Measurements from ENCODE around the gene LMTK2. TPM values are rescaled to one million over a fixed set of nuclear protein-coding genes. Genes with fewer than 3 reads are reported as not detected.

Gene LMTK2
- total RNA-seq, 1 donor from 2014 or later: 15.4 TPM

DNA sequence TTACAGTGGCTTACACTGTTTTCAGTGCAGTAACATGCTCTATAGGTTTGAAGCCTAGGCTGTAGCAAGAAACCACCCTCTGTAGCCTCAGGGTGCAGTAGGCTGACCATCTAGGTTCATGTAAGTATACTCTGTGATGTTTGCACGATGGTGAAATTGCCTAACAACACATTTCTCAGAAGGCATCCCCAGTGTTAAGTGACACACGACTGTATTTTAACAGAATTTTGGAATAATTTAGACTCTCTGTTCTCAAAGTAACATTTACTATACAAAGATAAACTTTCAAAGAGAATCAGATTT is 60.0 kb downstream of the LMTK2 start:
- no peaks in the 10 kb centered on the region for H3K27me3 Mint-ChIP-seq (ENCODE audit: unreplicated experiment)

DNA sequence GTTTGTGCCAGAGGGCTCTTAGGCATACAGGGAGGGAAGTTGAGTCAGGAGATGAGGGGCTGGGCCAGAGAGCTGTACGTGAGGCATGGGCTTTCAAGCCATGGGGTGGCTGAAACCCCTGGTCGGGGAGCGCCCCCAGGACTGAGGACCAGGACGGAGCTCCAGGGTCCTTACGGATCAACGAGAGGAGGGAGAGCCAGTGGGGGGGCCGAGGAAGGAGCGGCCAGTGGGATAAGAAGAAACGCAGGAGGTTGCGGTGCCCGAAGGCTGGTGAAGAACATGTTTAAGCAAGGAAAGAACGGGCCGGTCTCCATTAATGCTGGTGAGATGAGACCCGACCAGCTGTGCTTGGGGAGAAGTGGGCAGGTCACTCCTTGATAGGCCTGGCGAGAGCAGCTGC is 61.0 kb downstream of the LMTK2 start:
- Mint-ChIP-seq H3K4me3 (ENCODE audit: unreplicated experiment) (no peak overlapping the region), H3K27me3 (ENCODE audit: unreplicated experiment) (no peaks in the 10 kb centered on the region), H3K36me3 (ENCODE audit: unreplicated experiment) (peaks cover 6% of the 10 kb centered on the region), H3K4me1 (ENCODE audit: unreplicated experiment) (peaks cover 1% of the 10 kb centered on the region), H3K9me3 (ENCODE audit: unreplicated experiment) (no peaks in the 10 kb centered on the region), H3K27ac (ENCODE audit: unreplicated experiment) (no peak overlapping the region)
- no peak for DNase-seq (ENCODE audit: extremely low spot score, unreplicated experiment)
- TF ChIP-seq CTCF (IDR thresholded peaks at IDR 0.05): no peak

More for the DNA sequence above, 60.0 kb downstream of the LMTK2 start:
- no peak for TF ChIP-seq CTCF (IDR thresholded peaks at IDR 0.05)
- H3K4me1 Mint-ChIP-seq (ENCODE audit: unreplicated experiment): peaks cover 1% of the 10 kb centered on the region
- peaks cover 3% of the 10 kb centered on the region for H3K36me3 Mint-ChIP-seq (ENCODE audit: unreplicated experiment)
- H3K4me3 Mint-ChIP-seq (ENCODE audit: unreplicated experiment): no peak overlapping the region
- no peak for DNase-seq (ENCODE audit: extremely low spot score, unreplicated experiment)
- no peak overlapping the region for H3K27ac Mint-ChIP-seq (ENCODE audit: unreplicated experiment)
- no peaks in the 10 kb centered on the region for H3K9me3 Mint-ChIP-seq (ENCODE audit: unreplicated experiment)

DNA sequence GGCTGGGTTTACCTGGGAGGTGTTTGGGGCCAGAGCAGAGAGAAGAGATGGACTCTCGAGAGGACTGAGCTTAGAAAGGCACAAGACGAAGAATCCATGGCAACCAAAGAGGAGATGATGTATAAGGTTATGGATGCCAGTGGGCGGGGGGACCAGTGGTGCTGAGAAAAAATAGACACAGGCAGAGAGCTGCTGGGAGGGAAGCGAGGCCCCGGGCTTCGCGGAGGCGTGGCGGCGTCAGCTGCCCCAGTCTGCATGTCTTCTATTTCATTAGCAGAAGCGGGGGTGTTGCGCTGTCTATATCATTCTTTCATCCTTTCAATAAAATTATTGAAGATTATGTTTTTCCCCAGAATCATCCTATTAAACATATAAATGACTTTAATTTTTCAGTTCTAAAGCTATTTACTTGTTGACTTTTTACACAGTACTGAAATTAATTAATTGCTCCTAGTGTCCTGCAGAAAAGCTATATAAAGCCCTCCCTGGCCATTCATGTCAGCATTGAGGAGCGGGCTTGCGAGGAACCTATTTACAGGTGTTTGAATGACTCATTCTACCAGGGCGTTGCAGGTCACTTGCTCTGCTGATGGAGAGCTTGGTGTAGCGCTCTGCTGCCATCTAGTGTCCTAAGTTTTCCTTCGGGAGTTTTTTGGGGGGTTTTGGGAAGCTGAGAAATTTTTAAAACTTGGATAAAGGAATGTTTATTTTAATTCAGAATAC is 61.7 kb downstream of the LMTK2 start:
- H3K36me3 Mint-ChIP-seq (ENCODE audit: unreplicated experiment): peaks cover 6% of the 10 kb centered on the region
- peak; percentile 90 for TF ChIP-seq CTCF (IDR thresholded peaks at IDR 0.05)
- no peak for DNase-seq (ENCODE audit: extremely low spot score, unreplicated experiment)
- no peaks in the 10 kb centered on the region for H3K9me3 Mint-ChIP-seq (ENCODE audit: unreplicated experiment)
- H3K4me3 Mint-ChIP-seq (ENCODE audit: unreplicated experiment): no peak overlapping the region
- no peaks in the 10 kb centered on the region for H3K27me3 Mint-ChIP-seq (ENCODE audit: unreplicated experiment)
- no peak overlapping the region for H3K27ac Mint-ChIP-seq (ENCODE audit: unreplicated experiment)
- H3K4me1 Mint-ChIP-seq (ENCODE audit: unreplicated experiment): peaks cover 1% of the 10 kb centered on the region

DNA sequence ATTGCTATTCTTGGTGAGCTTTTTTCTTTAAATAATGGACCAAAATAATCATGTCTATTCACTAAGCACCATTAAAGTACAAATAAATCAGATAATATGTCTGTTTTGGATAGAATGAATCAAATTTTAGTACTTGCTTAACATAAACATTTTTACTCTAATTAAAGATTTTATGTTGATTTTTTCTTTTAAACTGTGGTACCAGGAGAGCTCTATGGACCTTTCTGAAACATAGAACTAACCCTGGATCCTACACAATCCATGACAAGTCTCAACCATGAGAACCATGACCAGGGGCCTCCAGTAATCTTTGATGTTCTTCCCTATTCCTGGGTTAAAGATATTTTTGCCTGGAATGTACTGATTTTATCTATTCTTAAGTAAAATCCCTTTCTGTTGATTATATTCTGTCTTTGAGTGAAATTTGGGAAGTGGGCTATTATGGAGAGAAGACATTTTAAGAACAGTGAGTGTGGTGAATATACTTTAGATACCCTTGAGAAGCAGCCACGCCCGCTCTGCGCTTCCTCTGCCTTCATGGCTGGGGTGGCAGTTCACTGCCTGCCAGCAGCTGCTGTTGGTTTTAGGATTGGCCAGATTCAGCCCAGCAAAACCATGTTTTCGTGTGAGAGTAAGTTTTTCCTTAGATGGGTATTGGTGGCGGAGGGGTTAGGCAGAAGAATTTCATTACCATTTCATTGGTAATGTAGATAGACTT is 62.4 kb downstream of the LMTK2 start:
- peaks cover 1% of the 10 kb centered on the region for H3K4me1 Mint-ChIP-seq (ENCODE audit: unreplicated experiment)
- no peaks in the 10 kb centered on the region for H3K9me3 Mint-ChIP-seq (ENCODE audit: unreplicated experiment)
- TF ChIP-seq CTCF (IDR thresholded peaks at IDR 0.05): no peak
- no peaks in the 10 kb centered on the region for H3K27me3 Mint-ChIP-seq (ENCODE audit: unreplicated experiment)
- no peak overlapping the region for H3K4me3 Mint-ChIP-seq (ENCODE audit: unreplicated experiment)
- DNase-seq (ENCODE audit: extremely low spot score, unreplicated experiment): no peak
- H3K27ac Mint-ChIP-seq (ENCODE audit: unreplicated experiment): no peak overlapping the region
- H3K36me3 Mint-ChIP-seq (ENCODE audit: unreplicated experiment): peaks cover 6% of the 10 kb centered on the region

GRCh38 chr7:98170966-98171365 is 64.3 kb downstream of the LMTK2 start:
- TF ChIP-seq CTCF (IDR thresholded peaks at IDR 0.05): no peak
- no peak for DNase-seq (ENCODE audit: extremely low spot score, unreplicated experiment)
- peaks cover 11% of the 10 kb centered on the region for H3K36me3 Mint-ChIP-seq (ENCODE audit: unreplicated experiment)
- no peaks in the 10 kb centered on the region for H3K27me3 Mint-ChIP-seq (ENCODE audit: unreplicated experiment)
- no peaks in the 10 kb centered on the region for H3K9me3 Mint-ChIP-seq (ENCODE audit: unreplicated experiment)
- no peak overlapping the region for H3K4me3 Mint-ChIP-seq (ENCODE audit: unreplicated experiment)
- no peak overlapping the region for H3K27ac Mint-ChIP-seq (ENCODE audit: unreplicated experiment)
- no peaks in the 10 kb centered on the region for H3K4me1 Mint-ChIP-seq (ENCODE audit: unreplicated experiment)

Data from osteocyte (in vitro differentiated cells).